HFF-Myc (cell line): ENCODE results near the gene AFAP1L2.

Source experiments
- DNase-seq: peaks from one replicate; pipeline ENCODE4 v3.0.0-alpha.2; 2011; ENCODE audit warnings: low read depth; ENCODE audit errors: extremely low read depth
- H3K4me3 ChIP-seq: replicated peaks from 2 replicates; pipeline ENCODE4 v1.5.1; 2011; ENCODE audit warnings: low read depth, mild to moderate bottlenecking, control low read depth, low read length
- CTCF ChIP-seq: IDR thresholded peaks from 2 replicates; pipeline ENCODE4 v1.5.1; 2012; ENCODE audit warnings: mild to moderate bottlenecking, low read depth, low read length, control low read depth; ENCODE audit errors: missing control alignments

AFAP1L2 gene

GRCh38 chr10:114265392-114266053 is 138.8 kb downstream of the AFAP1L2 start:
- no peak overlapping the region for H3K4me3 ChIP-seq
- DNase-seq, result no peak
- TF ChIP-seq CTCF, result no peak

GRCh38 chr10:114262496-114262895 is 141.8 kb downstream of the AFAP1L2 start:
- DNase-seq, result no peak
- no peak overlapping the region for H3K4me3 ChIP-seq
- no peak for TF ChIP-seq CTCF

DNA sequence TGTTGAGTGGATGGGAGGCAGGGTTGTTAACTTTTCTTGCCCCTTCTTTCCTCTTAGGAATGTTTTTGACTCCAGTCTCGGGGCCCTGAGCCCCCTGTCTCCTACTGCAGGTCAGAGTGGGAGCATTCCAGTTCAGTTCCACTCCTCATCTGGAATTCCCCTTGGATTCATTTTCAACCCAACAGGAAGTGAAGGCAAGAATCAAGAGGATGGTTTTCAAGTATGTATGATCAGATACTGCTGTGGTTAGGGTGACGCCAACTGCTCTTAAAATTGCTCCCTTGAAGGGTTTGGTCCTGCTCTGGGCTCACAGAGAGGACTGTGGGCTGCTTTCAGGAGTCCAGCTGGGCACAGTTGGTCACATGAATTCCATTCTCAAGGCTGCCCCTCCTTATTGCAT is 143.2 kb downstream of the AFAP1L2 start:
- peak; percentile 49 for DNase-seq
- H3K4me3 ChIP-seq, result no peak overlapping the region
- TF ChIP-seq CTCF, result no peak

DNA sequence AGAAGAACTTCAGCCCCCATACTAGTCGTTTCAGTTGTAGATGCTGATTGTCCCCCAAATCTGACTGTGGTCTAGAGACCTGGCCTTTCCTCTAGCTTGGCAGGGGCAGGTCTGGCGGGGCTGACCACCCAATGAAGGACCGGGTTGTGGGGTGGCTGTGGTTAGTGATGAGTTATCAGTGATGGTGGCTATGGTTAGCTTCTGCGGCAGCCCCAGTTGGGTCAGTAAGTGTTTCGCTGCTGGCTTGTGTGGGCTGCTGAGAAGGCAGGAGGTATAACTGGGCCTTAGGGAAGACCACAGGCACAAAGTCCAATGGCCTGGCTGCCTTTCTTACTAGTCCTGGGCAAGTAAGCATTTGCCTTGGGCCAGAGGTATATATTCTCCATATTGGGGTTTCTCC is 143.9 kb downstream of the AFAP1L2 start:
- DNase-seq, result no peak
- no peak for TF ChIP-seq CTCF
- no peak overlapping the region for H3K4me3 ChIP-seq

- DNase-seq, result peak; percentile 45
- H3K4me3 ChIP-seq, result no peak overlapping the region
- no peak for TF ChIP-seq CTCF
Observed at GRCh38 chr10:114259824-114260223, 144.5 kb downstream of the AFAP1L2 start.

DNA sequence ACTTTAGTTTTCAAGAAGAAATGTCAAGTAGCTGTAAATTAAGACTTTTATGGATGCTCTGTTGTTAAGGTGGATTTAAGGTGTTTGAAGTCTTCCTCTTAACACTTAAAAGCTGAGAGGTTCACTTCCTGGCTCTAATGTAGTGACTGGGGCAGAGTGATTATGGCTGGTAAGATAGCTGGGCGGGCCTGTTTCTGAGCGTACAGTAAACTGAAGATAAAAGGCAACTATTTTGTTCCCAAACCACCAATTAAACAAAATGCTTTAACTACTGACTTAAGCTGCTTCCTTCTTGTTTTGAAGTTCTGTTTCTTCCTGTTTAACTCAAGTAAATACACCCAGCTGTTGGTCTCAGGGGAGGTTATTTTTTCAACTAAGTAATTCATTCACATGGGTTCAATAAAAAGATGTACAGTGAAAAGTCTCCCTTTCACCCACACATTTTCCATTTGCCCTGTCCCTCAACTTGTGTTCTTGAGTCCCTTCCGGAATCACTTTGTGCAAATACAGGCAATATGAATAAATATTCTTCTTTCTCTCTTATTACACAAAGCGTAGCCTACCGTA is 145.9 kb downstream of the AFAP1L2 start:
- TF ChIP-seq CTCF, result no peak
- no peak for DNase-seq
- no peak overlapping the region for H3K4me3 ChIP-seq

DNA sequence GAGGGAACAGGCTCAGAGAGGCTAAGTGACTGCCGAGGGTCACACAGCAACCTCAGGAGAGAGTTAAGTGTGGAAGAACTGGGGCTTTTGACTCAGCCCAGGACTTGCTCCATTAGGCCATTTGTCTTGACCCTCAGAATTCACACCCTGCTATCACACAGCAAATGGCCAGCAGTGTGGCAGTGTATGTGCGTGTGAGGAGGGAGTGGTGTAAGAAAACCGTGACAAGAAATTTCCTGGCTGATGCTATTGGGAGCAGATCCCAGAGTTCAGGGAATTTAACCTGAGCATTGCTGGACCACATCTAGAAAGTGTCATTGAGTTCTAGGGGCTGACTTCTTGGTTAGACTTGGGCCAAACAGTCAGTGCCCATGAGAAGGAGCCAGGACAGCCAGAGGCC is 146.8 kb downstream of the AFAP1L2 start:
- no peak for DNase-seq
- TF ChIP-seq CTCF, result no peak

More for the DNA sequence above, 146.8 kb downstream of the AFAP1L2 start:
- no peak overlapping the region for H3K4me3 ChIP-seq
